COR-L47 (cell line): ENCODE measurements around the gene CDON.
"Not testable (repeated sequence)": the region's sequence is repeated elsewhere in the genome, so short reads cannot be mapped to it uniquely, and the experiment has no call there.

Source experiments
- DNase-seq: peaks from one replicate; lab custom pipeline; 2025; lab: John Stamatoyannopoulos, UW

CDON gene

DNA sequence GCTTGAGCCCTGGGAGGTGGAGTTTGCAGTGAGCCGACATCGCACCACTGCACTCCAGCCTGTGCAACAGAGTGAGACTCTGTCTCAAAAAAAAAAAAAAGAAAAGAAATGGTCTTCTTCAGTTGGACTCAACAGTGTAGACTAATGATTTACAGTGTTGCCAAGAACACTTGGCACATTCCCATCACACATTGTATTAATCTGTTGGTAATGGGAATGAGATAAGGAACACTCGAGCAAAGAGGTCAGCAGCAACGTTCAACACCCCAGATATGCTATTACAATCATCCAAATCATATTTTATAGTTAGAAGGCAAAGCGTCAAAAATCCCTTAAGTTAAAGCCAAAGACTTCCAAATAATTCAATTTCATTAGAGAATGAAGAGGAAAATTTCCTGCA, 14.5 kb downstream of the CDON start:
- no peak for DNase-seq

DNA sequence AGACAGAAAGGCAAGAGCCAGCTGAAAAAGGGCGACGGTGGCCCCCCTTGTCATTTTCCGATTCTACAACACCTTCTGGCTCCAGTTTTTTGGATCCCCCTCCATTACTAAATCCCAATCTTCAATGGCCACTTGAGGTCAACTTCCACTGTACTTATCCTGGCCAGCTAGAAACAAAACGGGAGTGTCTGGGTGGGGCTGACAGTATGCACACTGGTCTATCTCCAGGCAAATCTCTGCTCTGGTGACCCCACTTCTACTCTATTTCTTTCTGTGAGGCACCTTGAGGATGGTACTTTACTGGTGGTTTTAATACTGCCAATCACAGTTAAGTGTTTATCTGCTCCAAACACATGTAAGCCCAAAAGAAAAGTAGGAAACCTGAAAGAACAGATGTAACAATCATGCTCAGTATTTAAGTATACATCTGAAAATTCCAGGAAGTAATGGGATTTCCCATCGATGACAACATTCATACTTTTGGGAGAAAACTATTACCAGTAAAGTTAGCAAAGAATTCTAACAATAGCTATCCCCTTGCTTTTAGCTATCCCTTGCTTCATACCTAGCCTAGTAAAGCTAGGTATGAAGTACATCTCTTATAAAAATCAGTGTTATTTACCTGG, 16.0 kb downstream of the CDON start:
- no peak for DNase-seq

DNA sequence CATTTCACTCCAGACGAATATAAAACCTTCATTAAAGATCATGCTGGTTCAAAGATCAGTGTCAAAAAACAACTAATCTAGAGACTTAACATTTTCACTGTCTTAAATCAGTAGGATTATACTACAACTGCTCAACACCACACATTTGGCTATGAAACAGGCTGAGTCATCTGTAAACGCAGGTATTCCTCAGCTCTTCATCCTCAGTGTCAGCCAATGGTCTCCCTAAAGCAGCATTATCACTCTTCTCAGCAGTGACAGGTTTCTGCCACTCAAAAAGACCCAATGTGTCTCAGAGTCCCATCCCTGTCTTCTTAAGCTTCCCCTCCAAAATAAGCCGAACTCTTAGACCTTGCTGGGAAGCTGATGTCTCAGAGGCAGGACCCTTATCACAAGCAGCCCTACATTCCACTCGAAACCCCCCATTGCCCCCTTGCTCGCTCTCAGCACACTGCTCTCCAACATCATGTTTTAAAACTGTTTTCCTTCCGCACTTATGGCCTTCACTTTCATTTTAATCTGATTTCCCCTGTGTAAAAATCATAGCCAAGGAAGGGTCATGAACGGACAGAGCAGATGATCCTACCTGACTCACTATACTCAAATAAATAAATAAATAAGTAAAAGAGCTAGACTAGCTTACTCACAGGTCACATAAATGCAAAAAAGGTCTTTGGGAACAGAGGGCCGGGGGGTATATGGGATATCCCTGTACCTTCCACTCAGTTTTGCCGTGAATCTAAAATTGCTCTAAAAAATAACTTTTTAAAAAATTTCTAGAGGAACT, 23.0 kb downstream of the CDON start:
- DNase-seq = no peak

DNA sequence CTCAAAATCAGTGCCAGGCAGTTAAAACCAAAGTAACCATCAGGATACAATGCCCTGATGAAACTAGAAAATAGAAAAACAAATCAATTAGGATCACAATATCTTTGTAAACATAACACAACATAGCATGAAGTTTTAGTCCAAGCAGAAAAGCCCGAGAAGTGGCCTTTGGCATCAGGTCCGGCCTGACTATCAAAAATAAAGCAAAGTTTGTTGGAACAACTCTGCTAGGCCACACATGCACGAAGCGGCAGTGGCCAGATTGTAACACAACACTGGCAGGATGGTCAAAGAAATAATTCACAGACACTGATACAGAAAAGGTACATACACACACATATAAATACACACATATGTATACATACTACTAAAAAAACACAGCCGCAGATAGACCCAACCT, 26.9 kb downstream of the CDON start:
- DNase-seq = no peak

DNA sequence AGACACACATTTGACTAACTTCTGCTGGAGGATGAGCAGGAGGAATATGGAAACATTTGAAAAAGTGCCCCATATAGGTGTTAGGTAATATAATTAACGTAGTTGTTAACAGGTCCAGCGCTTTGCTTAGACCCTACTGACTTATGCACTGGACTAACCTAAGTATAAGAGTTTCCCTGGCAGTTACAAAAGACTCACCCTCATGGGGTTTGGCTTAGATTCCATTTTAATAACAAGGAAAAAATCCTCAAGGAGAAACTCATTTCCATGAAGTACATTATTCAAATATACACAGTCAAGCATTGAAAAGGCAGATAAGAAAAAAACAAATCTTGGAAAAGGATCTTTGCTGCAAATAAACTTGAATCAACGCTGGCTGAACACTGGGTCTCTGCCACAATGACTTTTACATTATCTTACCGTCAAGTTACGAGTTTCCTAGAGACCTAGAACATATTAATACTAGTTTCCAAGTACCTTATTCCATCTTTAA, 27.7 kb downstream of the CDON start:
- DNase-seq = no peak

DNA sequence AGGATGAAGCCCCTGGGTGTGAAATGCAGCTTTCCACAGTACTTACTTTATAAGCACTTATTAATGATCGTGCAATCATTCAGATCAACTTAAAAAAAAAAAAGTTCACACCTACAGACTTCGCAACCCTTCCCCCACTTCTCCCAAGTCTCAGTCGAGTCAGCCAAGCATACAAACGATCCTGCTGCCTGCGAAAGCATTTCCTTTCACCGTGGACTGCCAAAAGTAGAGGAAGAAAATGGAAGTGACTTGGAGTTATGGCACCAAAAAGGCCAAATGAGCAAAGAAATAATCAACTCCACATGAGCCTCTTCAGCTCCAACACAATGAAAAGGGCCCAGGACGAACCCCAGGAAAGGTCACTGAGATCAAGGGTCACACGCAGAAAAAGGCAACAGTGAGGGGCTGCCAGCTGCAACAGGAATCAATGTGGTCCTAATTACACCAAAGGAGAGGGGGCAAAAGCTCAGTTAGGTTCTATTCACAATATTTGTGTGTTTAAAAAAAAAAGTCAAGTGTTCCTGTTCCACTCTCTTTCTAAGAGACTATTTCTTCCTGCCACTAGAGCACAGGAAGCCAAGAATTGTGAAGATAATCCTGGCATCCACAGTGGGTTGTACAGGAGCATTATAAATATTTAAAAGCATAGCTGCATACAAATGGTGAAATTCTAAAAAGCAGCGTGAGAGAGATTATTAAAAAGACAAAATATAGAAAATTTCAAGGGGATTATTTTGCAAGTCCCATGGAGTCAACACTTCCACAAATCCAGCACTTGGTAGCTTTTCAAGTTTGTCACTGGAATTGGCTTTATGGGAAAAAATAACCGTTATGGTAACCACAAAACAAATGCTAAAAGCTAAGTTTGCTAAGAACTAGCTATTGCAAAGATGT, 28.4 kb downstream of the CDON start:
- DNase-seq = no peak

DNA sequence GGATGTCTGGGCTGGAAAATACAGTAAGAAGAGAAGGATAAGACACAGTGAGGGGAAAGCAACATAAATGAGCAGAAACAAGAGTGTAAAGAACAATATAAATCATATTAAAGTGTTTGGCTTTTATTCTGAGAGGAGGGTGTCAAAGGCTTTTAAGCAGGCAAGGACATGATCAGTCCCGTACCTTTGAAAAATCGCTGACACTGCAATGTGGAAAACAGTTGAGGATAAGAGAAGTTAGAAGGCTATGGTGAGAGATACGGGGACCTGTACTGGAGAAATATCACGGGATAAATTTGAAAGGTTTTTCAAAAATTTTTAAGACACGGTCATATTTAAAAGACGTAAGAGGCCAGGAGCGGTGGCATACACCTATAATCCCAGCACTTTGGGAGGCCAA, 30.3 kb downstream of the CDON start:
- no peak for DNase-seq

DNA sequence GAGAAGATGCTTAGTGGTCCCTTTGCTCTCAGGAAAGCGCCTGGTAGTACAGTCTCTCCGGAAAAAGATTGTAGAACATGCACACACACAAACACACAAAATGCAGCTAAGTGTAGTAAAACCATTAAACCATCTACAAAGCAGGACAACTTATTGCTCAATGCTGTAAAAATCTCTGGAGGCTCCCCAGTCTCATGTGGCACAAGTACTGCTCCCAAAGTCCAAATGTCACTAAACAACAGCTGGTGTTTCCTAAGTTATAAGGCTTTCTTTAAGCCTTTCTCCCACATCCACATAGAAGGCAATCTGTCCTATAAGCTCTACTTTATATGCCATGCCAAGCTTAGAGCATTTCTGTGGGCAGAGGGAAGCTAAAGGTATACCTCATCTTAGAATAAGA, 32.9 kb downstream of the CDON start:
- no peak for DNase-seq

DNA sequence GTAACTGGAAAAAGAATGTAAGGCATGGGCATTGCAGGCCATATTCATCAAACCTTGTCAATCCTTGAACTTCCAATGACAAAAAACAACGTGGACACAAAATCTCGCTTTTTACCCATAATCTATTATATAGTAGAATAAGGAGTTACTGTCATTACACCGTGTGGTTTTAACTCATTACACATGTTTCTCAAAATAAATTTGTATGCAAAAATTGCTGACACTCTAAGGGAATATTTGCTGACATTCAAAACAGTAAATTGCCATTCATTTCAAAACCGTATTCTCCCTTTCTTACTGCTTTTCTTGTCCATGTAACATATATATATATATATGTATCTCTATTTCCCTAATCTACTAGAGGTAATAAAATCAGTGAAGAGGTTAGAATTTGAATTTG, 33.4 kb downstream of the CDON start:
- no peak for DNase-seq

DNA sequence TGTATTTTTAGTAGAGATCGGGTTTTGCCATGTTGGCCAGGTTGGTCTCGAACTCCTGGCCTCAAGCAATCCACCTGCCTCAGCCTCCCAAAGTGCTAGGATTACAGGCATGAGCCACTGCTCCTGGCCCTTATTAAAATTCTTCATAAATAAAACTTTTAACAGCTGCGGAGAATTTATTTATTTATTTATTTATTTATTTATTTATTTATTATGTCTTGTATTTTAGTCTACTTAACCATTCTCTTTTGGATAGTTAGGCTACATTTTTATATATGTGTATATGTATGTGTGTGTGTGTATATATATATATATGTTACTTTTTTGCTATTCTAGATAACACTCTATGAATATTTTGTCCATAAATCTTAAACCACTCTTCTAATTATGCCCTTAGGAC, 34.1 kb downstream of the CDON start:
- DNase-seq = not testable (repeated sequence)

DNA sequence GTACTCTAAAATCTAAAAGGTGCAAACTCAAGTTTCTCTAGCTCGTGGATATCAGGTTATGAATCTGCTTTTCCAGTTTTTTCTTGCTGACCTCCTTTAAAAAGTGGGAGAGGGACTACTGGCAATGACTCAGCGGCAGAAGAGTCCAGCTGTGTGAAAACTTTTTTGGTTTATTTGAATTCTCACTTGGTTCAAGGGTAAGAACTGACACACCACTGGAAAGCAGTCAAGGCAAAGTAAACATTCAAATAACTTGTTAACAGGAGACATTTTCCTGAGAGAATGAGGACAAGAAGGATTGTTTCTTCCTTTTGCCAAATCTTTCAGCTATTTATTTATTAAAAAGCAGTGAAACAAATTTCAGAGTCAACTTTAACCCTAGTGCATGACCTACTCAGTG, 36.1 kb downstream of the CDON start:
- no peak for DNase-seq

DNA sequence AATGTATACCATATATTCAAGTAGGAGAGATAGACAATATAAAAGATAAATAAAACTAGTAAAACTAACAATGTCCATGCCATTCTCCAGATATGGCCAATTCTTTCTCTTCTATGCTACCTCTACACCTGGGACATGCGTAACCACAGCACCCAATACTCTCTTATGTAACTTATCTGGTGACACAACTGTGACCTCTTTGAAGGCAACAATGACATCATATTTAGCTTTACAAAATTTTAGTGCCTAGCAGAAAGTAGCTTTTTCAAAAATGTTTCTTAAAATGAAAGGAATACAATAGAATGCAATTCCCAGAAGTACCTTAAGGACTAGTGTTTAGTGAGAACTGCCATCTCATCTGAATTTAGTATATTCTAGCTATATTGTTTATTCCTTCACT, 36.8 kb downstream of the CDON start:
- no peak for DNase-seq

DNA sequence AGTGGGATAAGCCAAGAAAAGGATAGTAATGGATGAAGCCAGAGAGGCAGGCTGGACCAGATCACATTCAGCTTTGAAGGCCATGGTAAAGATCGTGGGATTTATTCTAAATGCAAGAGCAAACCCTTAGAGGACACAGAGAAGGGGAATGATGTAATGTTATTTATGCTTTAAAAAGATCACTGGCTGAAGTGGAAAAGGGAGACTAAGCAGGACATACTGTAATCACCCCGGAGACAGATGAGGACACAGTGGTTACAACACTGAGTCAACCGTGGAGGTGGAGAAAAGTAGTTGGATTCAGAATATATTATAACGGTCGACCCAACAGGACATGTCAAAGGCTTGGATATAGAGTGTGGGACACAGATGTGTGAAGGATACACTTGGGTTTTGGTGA, 38.5 kb downstream of the CDON start:
- DNase-seq = no peak

DNA sequence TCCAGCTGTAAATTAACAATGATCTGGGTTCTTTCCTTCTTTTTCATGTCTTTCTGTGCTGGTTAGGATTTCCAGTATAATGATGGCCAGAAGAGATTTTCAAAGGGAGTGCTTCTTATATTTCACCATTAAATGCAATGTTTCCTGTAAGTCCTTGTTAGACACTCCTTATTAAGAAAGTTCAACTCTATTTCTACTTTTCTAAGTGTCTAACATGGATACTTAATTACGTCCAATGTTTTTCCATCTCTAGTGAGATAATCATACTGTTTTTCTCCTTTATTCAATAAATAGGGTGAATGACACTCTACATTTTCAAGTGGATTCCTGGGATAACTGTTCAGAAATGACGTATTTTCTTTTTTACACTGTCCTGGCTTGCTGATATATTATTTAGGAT, 49.8 kb downstream of the CDON start:
- DNase-seq = no peak

DNA sequence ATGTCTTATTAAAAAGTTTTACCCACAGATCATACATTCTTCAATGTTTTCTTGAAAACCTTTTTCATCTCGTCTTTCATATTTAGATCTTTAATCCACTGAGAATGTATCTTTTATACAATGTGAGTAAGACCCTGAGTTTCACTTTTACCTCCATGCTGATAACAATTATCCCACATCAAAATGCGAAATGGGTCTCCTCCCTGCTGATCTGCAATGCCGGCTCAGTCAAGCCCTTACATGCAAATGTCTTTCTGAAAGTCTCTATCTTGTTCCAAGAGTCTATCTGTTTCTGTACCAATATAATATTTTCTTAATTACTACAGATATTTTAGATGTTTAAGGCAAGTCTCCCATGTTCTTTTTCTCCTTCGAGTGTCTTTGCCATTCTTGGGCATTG, 50.9 kb downstream of the CDON start:
- DNase-seq = no peak

DNA sequence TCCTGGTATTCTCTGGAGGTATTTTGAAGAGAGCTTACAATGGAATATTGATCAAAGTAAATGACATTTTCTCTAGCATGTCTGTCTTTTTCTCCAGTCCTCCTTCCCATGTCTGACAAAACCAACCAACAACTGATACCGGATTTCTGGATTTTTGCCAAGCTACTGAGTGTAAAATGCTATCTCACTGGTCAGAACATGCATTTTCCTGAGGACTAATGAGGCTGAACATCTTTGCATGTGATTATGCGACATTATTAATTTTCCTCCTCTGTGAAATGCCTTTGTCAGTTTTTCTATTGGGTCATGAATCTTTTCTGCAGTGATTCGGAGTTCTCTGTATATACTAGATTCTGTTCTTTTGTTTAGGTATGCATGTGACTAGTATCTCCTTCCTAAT, 51.4 kb downstream of the CDON start:
- DNase-seq = no peak

DNA sequence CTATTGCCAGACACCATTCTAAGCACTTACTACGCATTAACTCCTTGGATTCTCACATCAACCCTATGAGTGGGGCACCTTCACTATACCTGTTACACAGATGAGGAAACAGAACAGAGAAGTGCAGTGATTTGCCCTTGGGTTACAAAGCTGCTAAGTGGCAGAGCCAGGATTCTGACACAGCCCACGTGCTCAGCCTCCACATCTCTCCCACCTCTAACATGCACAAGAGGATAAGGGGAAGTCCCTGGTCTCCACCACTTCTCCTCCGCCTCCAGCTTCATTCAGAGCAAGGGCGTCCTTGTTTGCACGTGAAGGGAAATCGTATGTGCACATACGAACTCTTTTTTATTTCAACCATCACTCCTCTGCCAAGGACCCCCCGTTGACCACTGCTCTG, 53.7 kb downstream of the CDON start:
- DNase-seq = no peak

DNA sequence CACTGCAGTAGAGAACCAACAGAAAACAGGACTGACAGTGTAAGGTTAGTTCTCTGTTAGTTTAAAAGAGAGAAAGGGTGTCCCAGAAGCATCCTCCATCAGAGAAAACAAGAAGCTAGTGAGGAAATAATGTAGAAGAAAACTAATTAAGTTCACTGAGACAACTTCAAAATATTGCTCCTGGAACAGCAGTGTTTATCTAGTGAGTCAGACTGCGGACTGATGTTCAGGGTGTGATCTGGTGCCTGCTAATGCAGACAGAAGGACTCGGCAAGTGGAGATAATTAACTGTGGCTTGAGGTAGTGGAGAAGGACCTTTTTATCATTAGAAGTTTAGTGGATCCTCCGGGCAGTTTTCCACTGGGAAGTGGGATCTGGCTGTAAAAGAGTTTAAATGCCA, 55.4 kb downstream of the CDON start:
- DNase-seq = no peak

DNA sequence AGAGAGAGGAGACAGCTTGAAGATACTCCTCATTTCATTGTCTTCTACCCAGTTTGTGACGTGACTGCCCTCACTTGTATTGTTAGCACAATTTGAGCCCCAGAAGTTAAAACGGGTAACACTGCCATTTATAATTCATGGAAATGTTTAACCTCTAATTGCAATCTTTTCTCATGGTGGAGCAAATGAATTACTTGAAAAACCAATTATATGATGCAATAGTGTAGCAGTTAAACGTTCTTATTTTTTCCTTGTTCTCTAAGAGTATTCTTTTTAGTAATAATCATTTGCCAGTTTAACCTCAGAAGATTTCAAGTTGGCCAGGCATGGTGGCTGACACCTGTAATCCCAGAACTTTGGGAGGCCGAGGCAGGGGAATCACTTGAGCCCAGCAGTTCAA, 56.6 kb downstream of the CDON start:
- DNase-seq = no peak

DNA sequence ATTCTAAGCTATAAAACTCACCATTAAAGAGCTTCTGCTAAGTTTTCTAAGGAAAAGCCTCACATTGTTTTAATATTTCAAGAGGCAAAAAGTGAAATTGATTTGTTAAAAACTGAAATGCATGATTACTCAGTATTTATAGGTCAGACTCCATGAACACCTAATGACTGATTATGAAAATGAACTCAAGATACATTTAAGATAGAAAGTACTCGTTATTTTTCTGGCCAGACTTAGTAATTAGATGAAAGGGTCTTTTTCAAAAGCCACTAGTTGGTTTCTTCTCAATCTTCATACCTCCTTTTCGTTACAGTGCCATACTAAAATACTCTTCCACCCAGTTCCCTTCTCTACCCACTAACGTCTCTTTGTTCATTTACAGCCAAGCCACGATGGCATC, 60.5 kb downstream of the CDON start:
- no peak for DNase-seq

DNA sequence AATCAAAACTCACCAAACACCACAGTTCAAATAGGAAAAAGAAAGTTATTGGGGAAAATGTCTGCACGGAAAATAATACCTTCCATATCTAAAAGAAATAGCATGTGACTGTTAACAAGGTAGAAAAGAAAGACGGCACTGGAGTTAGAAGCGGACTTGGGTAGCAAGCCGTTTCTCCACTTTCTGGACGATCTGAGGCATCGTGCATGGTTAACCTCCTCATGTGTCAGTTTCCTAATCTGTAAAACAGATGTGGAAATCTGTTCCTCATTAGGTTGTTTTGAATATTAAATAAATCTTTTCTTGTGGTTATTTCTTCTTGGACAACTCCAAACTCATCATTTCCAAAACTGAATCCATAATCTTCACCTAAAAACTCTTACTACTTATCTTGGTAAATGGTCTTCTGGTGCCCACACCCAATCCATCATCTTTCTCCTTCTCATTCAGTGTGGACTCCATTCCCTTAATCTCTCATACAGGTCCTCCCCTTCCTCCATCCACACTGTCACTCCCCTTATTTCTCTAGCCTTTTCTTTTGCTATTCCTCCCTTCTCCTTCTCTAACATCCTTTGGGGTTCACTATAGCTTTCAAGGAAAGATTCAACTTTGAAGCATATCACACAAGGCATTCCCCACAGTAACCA, 63.3 kb downstream of the CDON start:
- DNase-seq = no peak

DNA sequence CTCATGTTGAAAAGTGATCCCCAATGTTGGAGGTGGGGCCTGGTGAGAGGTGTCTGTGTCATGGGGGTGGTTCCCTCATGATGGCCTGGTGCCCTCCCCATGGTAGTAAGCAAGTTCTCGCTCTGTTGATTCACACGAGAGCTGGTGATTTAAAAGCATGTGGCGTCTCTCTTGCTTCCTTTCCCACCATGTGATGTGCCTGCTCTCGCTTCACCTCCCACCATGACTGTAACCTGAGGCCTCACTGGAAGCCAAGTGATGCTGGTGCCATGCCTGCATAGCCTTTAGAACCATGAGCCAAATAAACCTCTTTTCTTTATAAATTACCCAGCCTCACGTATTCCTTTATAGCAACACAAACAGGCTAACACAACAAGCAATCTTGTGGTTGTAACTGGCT, 64.4 kb downstream of the CDON start:
- DNase-seq = no peak
